HUDEP-2 (cell line): Measurements from ENCODE around the gene FAM216B.
"Not testable (repeated sequence)": the region's sequence is repeated elsewhere in the genome, so short reads cannot be mapped to it uniquely, and the experiment has no call there.

Source experiments
- DNase-seq, 76 experiments: peaks; one replicate each; lab custom pipeline; 2025; ENCODE audit not compliant: unreplicated experiment in 76 of 76; lab: John Stamatoyannopoulos, UW

The FAM216B gene

DNA sequence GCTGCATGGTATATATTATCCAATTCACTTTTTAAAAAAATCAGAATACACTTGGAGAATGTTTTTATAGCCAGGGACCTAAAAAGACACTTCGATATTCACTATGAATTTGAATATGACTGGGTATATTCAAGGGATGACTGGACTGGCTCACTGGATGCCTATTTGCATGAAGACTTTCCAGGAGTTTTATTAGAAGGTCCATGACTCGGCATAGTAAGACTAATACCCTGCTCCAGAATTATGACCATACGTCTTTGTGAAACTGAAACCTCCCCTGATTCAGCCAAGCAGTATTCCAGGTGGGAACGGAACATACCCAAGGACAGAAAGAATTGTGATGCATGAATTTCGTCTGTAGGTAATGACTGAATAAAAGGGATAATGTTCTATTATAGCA lies 3.9 kb upstream of the FAM216B start:
- DNase-seq: no peak

DNA sequence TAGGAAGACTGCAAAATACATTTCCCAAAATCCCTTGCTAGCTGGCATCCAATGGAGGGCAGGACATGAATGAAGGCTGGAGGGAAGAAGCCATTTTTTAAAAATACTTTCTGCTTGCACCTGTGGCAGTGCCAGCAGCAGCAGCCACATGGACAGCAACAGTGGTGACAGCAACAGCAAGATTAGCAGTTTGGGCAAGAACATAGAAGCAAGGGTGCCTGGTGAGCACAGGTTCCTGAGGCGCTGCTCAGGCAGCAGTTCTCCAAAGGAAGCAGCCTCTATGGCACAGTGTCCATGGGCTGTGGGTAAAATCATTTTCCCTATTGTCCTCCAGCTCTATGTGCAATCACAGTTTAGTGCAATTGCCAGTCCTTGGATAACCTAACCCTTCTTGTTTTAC lies 1.3 kb upstream of the FAM216B start:
- no peak for DNase-seq

DNA sequence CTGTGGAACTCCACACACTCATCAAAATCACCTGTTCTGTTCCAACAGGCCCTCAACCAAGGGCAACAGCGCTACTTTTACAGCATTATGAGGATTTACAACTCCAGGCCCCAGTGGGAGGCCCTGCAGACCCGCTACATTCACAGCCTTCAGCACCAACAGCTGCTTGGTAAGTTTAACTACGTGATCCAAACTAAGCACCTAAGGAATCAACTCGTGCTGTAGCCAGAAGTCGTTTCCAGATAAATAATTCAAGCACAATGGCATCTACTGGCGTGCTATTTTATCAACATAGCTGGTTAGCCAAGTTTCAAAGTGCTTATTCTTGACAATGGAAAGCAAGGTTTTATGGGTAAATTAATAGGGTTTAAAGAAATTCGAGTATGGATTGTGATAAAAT lies 5.3 kb downstream of the FAM216B start:
- DNase-seq: no peak

DNA sequence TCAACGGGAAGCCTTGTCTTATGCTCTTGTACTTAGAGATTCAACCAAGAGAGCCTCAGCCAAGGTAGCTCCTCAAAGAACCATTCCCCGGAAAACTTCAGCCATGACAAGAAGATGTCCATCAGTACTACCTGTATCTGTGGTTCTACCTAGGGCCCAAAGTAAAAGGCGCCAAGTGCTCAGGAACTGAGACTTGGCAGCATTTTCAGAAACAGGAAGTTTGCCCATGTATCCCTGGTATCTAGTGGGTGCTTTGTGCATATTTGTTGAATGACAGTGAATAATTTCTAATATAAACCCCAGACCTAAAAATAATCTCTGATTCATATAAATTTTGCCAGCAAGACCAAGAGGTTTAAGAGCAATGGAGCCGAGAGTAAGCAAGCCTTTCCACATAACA lies 7.2 kb downstream of the FAM216B start:
- no peak for DNase-seq

DNA sequence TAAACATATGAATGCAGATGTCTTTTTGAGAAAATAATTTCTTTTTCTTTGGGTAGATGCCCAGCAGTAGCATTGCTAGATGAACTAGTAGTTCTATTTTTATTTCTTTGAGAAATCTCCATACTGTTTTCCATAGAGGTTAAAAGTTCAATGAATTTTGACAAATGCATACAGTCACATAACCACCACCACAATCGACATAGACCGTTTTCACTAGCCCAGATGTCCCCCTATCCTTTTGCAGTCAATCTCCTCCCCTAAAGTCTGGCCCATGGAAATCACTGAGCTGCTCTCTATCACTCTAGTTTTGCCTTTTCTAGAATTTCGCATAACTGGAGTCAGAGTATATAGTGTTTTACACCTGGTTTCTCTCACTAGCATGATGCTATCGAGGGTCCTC lies 10.8 kb downstream of the FAM216B start:
- DNase-seq: no peak

DNA sequence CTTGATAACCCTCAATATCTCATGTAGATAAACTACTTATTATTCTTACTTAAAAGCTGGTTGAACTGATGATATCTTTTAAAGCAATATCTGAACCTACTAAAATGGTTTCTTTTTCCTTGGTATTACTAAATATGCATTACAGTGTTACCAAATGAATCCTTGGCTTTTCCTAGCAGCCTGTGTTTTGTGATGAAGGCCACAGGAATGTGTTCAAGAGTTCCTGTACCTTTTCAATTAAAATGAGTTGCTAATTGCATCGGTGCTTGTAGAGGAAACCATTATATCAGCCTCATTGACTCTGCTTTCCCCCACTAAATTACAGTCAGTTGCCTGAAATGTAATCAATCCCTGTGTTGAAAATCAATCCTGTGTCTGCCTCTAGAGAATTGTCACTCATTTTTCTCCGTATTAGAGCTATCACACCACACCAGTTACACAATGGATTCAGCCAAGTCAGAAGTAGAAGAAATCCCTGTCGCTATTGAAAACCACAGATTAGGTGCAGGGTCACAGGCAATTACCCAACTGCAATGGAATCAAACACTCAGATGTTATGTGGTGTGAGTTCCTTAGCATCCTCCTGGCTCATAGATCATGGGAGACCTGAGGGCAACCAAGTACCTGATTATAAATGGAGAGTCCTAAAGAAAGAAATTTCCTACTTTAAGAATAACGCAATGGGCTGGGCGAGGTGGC lies 13.3 kb downstream of the FAM216B start:
- no peak for DNase-seq

DNA sequence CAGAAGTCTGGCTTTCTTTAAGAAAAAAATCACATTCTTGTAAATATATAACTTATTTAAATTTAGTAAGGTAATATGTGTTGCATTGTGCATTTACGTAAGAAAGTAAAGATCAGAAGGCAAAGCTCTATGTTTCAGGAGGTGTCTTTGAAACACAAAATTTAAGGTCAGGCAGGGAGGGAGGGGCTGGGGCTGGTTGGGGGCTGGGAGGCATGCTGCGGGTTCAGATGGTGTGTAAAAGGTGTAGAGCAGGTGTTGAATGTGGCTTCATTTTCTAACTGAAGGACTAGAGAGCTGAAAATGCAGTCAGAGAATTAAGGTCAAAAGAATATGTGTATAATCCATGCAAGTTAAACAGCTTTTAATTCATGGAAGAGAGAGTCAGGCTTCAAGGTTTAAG lies 14.3 kb downstream of the FAM216B start:
- no peak for DNase-seq

DNA sequence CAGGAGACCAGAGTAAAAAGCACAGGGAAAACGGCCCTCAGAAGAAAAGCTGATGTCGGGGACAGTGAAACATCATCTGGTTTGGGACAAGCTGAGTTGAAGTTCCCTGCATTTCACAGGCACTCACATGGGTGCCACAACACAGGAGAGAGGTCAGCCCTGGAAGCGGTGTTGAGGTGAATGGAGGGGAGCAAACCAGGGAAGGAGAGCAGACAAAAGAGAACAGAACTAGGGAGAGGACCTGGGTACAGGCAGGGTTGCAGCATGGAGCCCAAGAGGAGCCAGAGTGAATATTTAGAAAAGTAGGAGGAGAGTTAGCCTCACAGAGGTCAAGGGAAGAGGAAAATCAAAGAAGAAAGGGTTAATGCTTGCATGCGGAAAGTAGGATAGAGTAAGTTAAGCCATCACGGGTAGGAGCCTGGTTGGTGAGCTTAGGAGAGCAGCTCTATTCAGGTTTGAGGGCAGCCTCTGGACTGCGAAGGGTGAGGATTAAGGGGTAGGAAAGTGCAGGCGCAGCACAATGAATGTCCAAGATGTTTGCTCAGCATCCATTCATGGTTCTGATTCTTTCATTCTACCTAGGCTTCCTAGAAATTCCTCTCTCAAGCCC lies 15.5 kb downstream of the FAM216B start:
- no peak for DNase-seq

DNA sequence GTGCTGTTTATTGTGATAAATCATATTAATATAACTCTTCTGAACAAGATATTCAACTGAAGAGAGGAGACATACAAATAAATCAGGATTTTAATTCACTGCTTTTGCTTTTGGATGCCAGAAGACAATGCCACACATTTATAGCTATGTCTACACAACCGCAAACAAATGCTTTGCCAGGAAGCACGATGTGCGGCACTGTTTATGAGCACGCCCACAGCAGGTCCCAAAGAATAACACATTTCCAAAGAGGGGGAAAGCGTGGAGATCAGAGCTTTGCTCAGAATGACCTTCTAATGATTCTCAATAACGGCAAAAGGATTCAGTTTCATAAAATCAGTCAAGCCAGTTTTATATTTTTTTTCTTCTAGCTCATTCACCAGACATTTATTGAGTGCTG lies 16.7 kb downstream of the FAM216B start:
- DNase-seq: no peak

DNA sequence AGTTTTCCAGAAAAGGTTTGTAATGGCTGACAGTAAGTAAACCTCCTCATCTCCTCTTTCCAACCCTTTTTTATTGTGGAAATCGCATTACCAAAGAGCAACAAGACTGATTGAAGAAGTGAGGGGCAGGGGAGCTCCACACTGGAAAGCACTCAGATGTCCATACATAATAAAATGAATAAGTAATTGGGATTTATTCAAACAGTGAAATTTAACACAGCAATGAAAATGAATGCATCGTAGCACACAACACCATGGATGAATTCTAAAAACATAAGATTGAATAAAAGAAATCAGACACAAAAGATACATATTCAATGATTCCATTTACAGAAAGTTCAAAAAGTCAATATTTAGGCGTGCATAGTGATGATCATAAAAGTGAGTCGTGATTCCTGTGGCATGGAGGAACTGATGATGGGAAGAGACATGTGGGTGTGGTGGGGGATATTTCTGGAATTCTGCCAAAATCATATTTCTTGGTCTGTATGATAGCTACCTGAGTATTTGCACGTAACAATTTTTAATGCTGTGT lies 18.8 kb downstream of the FAM216B start:
- DNase-seq: no peak

DNA sequence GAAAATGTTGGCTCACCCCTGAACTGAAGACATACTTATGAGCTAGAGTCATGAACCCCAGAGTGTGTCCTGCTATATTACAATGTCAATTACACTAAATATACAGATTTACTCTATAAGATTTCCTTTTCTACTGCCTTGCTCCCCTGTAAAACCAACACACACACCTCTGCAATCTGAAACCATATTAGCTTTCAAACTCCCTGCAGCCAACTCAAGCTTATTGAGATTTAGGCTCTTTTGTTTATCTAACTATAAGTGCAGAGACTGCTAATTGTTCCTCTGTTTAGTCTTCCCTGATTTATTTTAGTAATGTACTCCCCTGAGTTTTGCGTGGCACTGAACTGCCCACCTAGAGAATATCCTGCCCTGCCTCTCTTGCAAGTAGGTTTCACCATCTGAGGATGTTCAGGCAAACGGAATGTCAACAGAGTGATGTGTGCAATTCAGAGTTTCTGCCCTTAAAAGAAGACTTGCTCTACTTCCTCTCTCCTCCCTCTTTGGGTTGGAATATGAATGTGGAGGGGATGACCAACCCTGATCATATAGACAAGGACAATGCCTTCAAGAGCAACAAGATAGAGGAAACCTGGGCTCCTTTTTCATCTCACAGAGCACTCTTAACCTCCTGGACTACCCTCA lies 22.3 kb downstream of the FAM216B start:
- DNase-seq: no peak

DNA sequence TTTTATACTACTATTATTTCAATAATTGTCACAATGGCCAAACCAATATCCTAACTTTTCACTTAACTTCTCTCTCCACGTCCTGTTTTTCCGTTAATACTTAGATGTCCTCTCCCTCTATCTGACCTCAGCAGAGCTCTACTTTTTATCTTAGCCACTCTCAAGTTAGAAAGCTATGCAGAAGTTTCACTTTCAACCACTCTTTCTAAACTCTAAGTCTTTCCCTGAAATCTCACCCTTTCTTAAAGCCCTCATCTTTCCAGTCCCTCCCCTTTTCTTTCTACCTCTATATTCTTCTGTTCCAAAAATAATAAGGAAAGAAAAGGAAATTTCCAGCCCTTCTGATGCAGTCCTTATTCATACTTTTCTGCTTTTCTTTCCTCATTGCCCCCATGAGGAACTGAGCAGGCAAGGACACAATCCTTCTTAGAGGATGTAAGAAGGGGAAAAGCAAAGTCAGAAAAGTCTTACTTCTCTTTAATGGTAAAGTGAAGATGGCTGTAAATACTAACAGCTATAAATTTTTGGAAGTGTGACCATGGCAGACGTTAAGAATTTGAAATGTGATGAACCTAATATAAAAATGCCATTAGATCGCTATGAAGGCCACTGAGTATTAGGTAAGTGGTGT lies 23.0 kb downstream of the FAM216B start:
- DNase-seq: no peak

DNA sequence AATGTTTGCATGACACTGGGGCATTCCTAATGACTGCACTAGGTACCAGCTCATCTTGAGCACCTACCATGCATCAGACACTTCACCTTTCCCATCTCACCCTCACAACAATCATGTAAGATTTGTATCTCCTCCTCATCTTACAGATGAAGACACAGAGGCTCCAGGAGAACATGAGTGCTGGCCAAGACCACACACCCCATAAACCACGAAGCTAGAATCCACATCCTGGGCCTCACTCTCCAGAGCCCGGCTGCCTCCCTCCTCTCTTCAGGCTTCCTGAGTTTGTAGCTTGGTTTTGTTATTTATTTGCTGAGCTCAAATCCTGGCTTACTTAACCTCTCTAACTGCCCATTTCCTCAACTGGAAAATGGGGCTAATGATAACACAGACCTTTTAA lies 25.9 kb downstream of the FAM216B start:
- no peak for DNase-seq

DNA sequence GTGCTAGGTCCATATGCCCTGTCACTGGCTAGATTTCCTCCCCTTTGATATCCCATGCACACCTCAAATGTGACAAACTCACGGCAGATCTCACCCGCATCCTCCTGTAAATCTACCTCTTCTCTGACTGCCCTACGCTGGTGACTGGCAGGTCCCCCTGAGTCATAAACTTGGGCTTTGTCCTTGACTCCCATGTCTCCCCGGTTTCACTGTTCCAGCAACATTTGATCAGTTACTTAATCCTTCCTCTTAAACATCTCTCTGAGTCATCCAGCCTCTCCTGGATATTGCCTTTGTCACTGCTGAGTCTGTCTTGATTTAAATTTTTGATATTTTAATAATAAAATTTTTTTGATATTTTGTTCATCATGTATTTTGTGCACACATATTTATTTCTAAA lies 26.5 kb downstream of the FAM216B start:
- DNase-seq: no peak

DNA sequence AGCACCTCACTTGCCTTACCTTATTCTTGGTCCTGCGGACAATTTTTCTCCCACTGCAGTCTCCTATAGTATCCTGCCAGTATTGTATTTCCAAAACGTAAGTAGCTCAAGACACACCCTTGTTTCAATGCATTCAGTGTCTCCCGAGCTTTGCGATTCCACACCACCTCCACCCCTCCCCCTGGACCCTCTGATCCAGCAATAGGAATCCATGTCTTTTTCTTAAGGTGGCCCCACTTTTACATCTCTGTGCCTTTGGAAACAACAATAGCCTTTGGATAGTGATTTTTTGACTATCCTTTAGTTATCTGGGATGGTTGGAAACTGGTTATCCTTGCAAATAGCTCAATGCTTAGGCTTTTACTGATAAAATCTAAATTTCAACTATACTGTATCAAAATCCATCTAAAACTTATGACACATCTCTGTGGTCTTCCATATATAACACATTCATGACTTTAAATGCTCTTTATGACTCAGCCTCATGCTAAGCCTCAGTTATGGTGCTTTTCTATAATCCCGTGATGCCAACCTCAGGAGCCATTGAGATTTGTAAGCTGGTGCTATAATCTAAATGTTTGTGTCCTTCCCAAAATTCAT lies 27.1 kb downstream of the FAM216B start:
- DNase-seq: no peak

DNA sequence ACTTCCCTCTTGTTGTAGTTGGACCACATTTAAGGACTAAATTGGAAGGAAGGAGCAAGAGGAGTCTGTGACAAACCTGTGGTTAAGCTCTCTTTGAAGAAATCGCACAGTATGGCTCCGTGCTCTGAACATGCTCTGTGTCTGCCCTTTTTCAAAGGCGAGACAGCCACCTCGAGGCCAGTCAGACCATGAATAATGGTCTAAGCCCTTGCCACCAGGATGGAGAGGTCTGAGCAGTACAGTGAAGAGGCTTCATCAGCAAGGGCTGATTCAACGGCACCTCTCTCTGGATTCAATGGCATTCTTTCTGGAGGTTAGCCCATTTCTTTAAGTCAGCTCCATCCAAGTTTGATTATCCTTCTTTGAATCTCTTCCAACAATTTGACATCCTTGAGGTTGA lies 30.9 kb downstream of the FAM216B start:
- no peak for DNase-seq

DNA sequence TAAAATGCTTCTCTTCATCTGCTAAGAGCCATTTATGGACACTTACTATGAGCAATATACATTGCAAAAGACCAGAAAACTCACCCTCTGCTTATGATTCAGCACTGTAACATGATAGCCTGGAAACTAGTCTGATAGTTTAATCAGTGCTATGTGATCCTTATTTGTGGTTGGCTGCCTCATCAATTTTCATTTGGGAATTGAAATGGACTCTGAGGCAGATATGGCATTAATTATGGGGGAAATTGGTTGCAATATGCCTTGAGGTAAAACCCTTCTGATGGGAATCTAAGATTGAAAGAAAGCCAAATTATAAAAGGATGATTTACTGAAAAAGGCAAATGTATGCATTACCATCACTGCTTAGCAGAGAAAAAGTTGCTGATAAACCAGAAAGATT lies 33.5 kb downstream of the FAM216B start:
- DNase-seq: no peak

DNA sequence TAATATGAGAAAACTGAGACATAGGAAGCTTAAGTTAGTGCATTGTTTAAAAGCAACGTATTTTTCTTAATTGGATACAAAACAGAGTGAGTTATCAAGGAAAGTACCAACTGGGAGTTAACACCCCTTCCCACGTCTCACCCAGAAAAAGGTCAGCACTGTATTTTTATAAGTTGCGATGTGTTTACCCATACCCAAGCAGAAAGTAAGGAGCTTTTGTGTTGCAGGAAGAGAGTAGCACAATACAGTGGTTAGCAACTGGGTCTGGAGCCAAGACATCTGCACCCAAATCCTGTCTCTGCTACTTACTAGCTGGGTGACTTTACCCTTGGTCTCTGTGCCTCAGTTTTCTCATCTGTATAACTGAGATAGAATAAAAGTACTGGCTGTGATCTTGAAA lies 34.3 kb downstream of the FAM216B start:
- no peak for DNase-seq

DNA sequence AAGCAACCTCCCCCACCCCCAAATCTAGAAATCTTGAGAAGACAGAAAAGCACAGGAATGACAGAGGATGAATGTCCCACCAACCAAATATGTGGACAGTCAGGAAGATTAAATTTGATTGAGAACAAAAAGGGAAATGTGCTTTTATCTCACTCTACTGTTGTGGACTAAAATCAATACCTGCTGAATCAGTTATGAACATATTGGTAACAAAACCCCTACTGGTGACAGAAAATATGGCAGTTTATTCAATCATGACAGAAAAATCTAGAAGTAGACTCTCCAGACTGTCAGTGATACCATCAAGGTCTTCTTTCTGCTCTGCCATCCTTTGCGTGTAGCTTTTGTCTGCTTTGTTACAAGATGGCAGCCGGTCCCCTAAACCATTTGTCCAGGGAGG lies 35.2 kb downstream of the FAM216B start:
- no peak for DNase-seq

DNA sequence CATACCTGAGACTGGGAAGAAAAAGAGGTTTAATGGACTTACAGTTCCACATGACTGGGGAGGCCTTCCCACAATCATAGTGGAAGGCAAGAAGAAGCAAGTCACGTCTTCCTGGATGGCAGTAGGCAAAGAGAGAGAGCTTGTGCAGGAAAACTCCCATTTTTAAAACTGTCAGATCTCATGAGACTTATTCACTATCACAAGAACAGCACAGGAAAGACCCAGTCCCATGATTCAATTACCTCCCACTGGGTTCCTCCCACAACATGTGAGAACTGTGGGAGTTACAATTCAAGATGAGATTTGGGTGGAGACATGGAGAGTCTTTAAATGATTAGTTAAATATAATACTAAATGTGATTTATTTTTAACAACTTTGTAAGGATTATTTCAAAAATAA lies 38.3 kb downstream of the FAM216B start:
- not testable (repeated sequence) for DNase-seq

DNA sequence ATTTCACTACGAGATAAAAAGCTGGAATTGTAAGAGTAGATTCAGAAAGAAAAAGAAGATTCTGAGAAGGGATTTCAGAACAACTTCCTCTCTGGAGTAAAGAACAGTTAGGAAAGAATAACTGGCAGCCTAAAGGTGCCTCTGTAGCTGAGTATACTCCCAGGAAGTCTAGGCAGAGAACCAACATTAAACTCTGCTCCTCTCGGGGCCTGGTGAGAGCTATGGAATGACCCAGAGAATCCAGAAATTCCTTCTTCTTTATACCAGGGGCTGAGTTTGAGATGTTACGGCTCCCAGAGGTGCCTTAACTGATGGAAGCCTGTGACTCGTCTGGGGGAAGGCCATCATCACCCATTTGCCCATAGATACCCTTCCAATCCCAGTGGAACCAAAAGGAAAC lies 39.1 kb downstream of the FAM216B start:
- DNase-seq: no peak
